Ovary (tissue), 9 donors: ENCODE measurements around the gene CA7. TPM values are rescaled to one million over a fixed set of nuclear protein-coding genes. Genes with fewer than 3 reads are reported as not detected.

ENCODE experiments used
- DNase-seq, 5 donors: peaks; one replicate each; pipeline ENCODE4 v3.0.0-alpha.2; 2019 to 2020
- H3K27ac ChIP-seq, 2 donors: fragments of 200-600 bp; one replicate each; pipeline versions ENCODE4 v1.5.1 to v1.8.0; 2019 to 2022
- H3K27me3 ChIP-seq: fragments of 200-600 bp; one replicate; pipeline ENCODE4 v1.8.0; 2022
- H3K36me3 ChIP-seq: fragments of 200-600 bp; sonication (generic); one replicate; pipeline ENCODE4 v1.5.1; 2019
- H3K4me1 ChIP-seq: one replicate; pipeline ENCODE4 v1.8.1; 2013; ENCODE audit warnings: mild to moderate bottlenecking, moderate library complexity; ENCODE audit not compliant: insufficient read depth
- H3K4me3 ChIP-seq: fragments of 200-600 bp; sonication (generic); one replicate; pipeline ENCODE4 v1.5.1; 2017
- H3K9me3 ChIP-seq, 2 donors: fragments of 200-600 bp in 1 of 2; sonication (generic) in 1 of 2; one replicate each; pipeline versions ENCODE4 v1.5.1 to v1.8.1; 2013 to 2019; ENCODE audit warnings: mild to moderate bottlenecking in 1 of 2, moderate library complexity in 1 of 2
- EP300 ChIP-seq: sonication (generic); formaldehyde crosslinking; IDR thresholded peaks from one replicate; pipeline ENCODE4 v1.6.1; 2017; ENCODE audit warnings: antibody characterized with exemption
- POLR2A ChIP-seq: fragments of 450-650 bp; IDR thresholded peaks from one replicate; pipeline ENCODE4 v1.6.1; 2017; ENCODE audit warnings: antibody characterized with exemption, mild to moderate bottlenecking, moderate library complexity
- WGBS, 3 donors: extraction: QIAGEN DNeasy Blood & Tissue Kit in 1 of 3; methylation state at CpG; one replicate each; pipeline versions ENCODE4 v1.1.5 to v1.1.7; 2013 to 2017; 5-methylcytosine and 5-hydroxymethylcytosine counted together
- intact Hi-C, 4 donors: fragments of 100-400 bp; cut with DNase I; formaldehyde crosslinking; loops; one replicate each; pipeline versions ENCODE4 v1.11.0 to v1.15.1; 2022 to 2023
- polyA plus RNA-seq, 2 donors: library from polyadenylated mRNA; stranded (reverse); fragments of 200-250 nt in 1 of 2; fragments of 350-450 nt in 1 of 2; fragmentation: Illumina TruSeq in 1 of 2; extraction: RNeasy Lipid Tissue Mini Kit (QIAGEN cat#74804) in 1 of 2; gene quantifications; one replicate each; pipeline ENCODE4 v1.2.3, GENCODE V29; 2013 to 2014
- total RNA-seq, 7 donors: library from RNA; depleted of rRNA in 2 of 7; stranded (reverse); fragments of >200 nt in 2 of 7; fragmentation: NEBNext Ultra II Directional in 3 of 7; extraction: Animal tissue kit (Norgen Biotek cat#: 25700) in 3 of 7; gene quantifications; one replicate each; pipeline versions ENCODE4 v1.1.0 to v1.2.4, GENCODE V29; 2016 to 2023
- TF ChIP-seq, protein P1 (sequence below), 3 donors: fragments of 450-650 bp in 2 of 3; fragments of 200-600 bp in 1 of 3; IDR thresholded peaks; one replicate each; pipeline versions ENCODE4 v1.5.1 to v1.8.0; 2016 to 2022; ENCODE audit warnings: antibody characterized with exemption in 3 of 3, mild to moderate bottlenecking in 1 of 3
- donor health status: DM: no; HTN: no; CAD: no; lungs with moderate emphysema.
- donor health status: DM: no; HTN: no; CAD: no.
- donor health status: Bipolar disorder and iron deficiency.
- donor health status: DM: yes; HTN: yes; CAD: no.
- donor health status: DM: no; HTN: no; CAD: no.
- donor health status: DM: yes; HTN: yes; CAD: no.

Gene CA7
- total and polyA plus RNA-seq, 9 donors: not detected

DNA sequence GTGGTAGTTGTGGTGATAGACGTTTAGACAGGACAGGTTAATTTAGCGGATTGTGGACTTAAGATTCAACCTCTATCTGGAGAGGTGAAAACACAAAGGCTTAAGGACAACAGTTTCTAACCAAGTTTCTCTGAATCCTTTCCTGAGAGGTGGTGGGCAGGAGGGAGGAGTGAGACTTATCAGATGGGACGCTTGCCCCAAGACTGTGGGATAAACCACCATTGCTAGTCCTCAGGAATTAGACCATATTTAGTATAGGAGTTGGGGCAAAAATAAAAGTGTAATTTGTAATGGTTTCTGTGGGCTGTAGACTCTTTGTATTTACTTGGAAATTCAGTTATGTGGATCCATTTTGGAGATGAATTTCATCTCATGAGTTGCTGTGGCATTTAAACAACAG lies 42.7 kb downstream of the CA7 start:
- no peak for DNase-seq
- Histone ChIP-seq H3K9me3 (no peaks in the 10 kb centered on the region), H3K4me1 (peaks cover 3% of the 10 kb centered on the region), H3K27me3 (no peaks in the 10 kb centered on the region), H3K27ac (no peak overlapping the region), H3K4me3 (no peak overlapping the region), H3K36me3 (no peaks in the 10 kb centered on the region)
- intact Hi-C loops: no loop called here
- WGBS, 3 donors: 54 to 69% (median 57%) methylated on average over 3 of the region's 3 CpGs
- TF ChIP-seq POLR2A (no peak), EP300 (no peak)
- TF ChIP-seq, protein P1, sequence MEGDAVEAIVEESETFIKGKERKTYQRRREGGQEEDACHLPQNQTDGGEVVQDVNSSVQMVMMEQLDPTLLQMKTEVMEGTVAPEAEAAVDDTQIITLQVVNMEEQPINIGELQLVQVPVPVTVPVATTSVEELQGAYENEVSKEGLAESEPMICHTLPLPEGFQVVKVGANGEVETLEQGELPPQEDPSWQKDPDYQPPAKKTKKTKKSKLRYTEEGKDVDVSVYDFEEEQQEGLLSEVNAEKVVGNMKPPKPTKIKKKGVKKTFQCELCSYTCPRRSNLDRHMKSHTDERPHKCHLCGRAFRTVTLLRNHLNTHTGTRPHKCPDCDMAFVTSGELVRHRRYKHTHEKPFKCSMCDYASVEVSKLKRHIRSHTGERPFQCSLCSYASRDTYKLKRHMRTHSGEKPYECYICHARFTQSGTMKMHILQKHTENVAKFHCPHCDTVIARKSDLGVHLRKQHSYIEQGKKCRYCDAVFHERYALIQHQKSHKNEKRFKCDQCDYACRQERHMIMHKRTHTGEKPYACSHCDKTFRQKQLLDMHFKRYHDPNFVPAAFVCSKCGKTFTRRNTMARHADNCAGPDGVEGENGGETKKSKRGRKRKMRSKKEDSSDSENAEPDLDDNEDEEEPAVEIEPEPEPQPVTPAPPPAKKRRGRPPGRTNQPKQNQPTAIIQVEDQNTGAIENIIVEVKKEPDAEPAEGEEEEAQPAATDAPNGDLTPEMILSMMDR (IDR thresholded peaks at IDR 0.05): no peak

DNA sequence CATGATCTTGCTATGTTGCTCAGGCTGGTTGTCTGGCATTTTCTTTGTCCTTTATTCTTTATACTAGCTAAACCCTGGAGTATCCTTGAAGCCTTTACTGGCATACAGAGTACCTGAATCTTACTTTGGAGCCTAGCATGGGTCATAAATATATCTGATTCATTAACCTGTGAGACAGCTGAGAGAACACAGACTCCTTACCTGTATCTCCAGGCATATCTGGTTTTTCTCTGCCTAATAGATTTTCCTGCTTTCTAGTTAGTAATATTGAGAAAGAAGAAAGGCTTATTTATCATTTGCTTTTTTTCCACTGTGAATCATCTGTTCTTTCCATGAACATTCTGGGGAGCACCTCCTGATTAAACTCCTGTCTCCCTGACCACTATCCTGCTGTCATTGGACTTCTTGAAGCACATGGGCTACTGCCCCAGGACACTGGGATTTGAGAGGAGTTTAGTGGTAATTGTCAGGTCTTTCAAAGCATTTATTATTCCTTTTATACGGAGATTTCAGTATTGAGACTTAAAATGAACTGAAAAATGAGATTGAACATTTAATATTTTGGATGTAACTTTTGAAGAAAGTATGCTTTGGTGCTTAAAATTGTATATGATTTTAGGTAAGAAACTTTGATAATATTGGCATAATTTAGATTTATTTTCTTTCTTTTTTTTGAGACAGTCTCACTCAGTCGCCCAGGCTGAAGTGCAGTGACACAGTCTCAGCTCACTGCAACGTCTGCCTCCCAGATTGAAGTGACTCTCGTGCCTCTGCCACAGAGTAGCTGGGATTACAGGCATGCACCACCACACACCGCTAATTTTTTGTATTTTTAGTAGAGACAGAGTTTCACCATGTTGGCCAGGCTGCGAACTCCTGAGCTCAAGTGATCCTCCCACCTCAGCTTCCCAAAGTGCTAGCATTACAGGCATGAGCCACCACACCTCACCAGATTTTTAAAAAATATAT lies 44.7 kb downstream of the CA7 start:
- H3K9me3 ChIP-seq: no peaks in the 10 kb centered on the region
- intact Hi-C loops: no loop called here
- H3K27me3 ChIP-seq: no peaks in the 10 kb centered on the region
- no peaks in the 10 kb centered on the region for H3K36me3 ChIP-seq
- no peak overlapping the region for H3K4me3 ChIP-seq
- no peaks in the 10 kb centered on the region for H3K4me1 ChIP-seq
- DNase-seq: peak in 1 of 5 donors; percentile 4
- TF ChIP-seq EP300 (no peak), POLR2A (no peak)
- TF ChIP-seq, protein P1 (IDR thresholded peaks at IDR 0.05): no peak
- 88 to 92% (median 92%) methylated on average over 6 of the region's 6 CpGs for WGBS, 3 donors
- no peak overlapping the region for H3K27ac ChIP-seq

DNA sequence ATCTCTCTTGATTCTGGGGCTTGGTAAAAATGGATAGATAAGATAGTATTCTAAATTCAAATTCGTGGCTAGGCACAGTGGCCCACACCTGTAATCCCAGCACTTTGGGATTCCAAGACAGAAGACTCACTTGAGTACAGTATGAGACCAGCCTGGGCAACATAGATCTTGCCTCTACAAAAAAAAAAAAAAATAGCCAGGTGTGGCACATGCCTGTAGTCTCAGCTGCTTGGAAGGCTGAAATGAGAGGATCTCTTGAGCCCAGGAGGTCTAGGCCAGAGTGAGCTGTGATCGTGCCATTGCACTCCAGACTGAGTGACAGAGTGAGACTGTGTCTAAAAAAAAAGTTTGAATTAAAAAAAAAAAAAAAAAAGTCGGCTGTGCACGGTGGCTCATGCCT lies 45.4 kb downstream of the CA7 start:
- Histone ChIP-seq H3K27me3 (no peaks in the 10 kb centered on the region), H3K27ac (no peak overlapping the region), H3K9me3 (no peaks in the 10 kb centered on the region), H3K4me1 (no peaks in the 10 kb centered on the region), H3K4me3 (no peak overlapping the region), H3K36me3 (no peaks in the 10 kb centered on the region)
- intact Hi-C loops: loop anchor here in 1 of 4 donors (10.0 kb wide), 1 partner anchor 265 kb away; the partner anchor contains the start of genes B3GNT9, FBXL8 and TRADD
- TF ChIP-seq, protein P1 (IDR thresholded peaks at IDR 0.05): no peak
- TF ChIP-seq EP300 (no peak), POLR2A (no peak)
- 73 to 77% (median 76%) methylated on average over 4 of the region's 4 CpGs for WGBS, 3 donors
- no peak for DNase-seq

DNA sequence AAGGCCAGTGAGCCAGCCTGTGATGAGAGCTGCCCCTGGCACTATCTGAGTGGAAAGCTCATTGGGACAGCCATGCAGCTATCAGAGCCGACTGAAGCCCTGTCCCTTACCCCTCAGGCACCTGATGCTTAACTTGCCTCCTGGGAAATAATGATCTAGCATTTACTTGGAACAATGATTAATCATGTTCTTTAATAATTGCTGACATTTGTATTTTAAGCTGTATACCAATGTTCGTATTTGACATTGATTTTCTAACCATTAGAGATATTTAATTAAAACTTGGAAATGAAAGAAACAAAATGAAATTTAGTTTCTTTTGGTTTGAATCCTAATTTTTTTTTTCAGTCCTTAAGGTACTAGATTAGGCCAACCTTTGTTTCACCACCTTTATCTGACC lies 46.6 kb downstream of the CA7 start:
- Histone ChIP-seq H3K4me3 (no peak overlapping the region), H3K27me3 (no peaks in the 10 kb centered on the region), H3K27ac (no peak overlapping the region), H3K4me1 (peaks cover 2% of the 10 kb centered on the region), H3K36me3 (no peaks in the 10 kb centered on the region), H3K9me3 (no peaks in the 10 kb centered on the region)
- intact Hi-C loops: loop anchor here in 1 of 4 donors (10.0 kb wide), 1 partner anchor 264 kb away; the partner anchor contains the start of genes B3GNT9, FBXL8 and TRADD
- DNase-seq: no peak
- no peak for TF ChIP-seq EP300
- TF ChIP-seq POLR2A: no peak
- TF ChIP-seq, protein P1 (IDR thresholded peaks at IDR 0.05): no peak
- 83 to 88% (median 85%) methylated on average over 2 of the region's 2 CpGs for WGBS, 3 donors
